ENCODE results near the gene WFDC10B.
"Not testable (repeated sequence)": the region's sequence is repeated elsewhere in the genome, so short reads cannot be mapped to it uniquely, and the experiment has no call there.

WFDC10B gene

GRCh38 chr20:45704969-45705637 lies at the start of gene WFDC10B:
WFDC10B (minus strand) TSS chr20:45705019; CDS start chr20:45685992, 19,027 bp downstream.
- peak; percentile 3 for DNase-seq

DNA sequence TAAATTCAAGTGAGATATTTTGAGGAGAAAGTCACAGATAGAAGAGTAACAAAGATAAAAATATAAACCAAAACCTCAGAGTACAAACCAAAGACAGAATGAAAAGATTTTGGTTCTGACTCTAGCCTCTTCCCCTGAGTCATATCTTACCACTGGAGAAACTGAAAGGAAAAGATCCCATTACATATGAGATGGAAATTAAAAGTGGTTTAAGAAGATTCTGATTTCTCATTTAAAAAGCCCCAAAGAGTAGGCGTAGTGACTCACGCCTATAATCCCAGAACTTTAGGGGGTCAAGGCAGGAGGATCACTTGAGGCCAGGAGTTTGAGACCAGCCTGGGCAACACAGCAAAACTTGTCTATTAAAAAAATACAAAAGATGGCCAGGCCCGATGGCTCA lies 47.9 kb upstream of the WFDC10B start:
- no peak for DNase-seq

- no peak for DNase-seq
These were observed 46.9 kb upstream of the WFDC10B start for GRCh38 chr20:45751721-45752120.

GRCh38 chr20:45745015-45745414 lies 40.2 kb upstream of the WFDC10B start:
- no peak for DNase-seq

- DNase-seq: no peak
These were observed 37.8 kb upstream of the WFDC10B start for GRCh38 chr20:45742596-45742995.

DNA sequence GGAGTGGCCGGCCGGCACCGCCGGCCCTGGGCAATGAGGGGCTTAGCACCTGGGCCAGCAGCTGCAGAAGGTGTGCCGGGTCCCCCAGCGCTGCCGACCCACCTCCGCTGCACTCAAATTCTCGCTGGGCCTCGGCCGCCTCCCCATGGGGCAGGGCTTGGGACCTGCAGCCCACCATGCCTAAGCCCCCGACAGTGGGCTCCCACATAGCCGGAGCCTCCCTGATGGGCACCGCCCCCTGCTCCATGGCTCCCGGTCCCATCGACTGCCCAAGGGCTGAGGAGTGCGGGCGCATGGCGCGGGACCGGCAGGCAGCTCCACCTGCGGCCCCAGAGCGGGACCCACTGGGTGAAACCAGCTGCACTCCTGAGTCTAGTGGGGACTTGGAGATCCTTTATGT lies 31.2 kb upstream of the WFDC10B start:
- DNase-seq: no peak

GRCh38 chr20:45735552-45735951 lies 30.7 kb upstream of the WFDC10B start:
- DNase-seq: no peak

DNA sequence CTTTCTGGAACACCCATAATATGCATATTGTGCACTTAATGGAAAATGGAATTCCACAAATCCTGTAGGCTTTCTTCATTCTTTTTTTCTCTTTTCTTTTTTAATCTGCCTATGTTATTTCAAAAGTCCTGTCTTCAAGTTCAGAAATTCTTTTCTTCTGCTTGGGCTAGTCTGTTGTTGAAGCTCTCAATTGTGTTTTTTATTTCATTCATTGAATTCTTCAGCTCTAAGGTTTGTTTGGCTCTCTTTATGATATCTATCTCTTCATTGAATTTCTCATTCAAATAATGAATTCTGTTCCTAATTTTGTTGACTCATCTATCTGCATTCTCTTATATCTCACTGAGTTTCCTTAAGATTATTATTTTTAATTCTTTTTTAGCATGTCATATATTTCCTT lies 27.4 kb upstream of the WFDC10B start:
- no peak for DNase-seq

GRCh38 chr20:45727044-45727443 lies 22.2 kb upstream of the WFDC10B start:
- DNase-seq: no peak

- DNase-seq: no peak
These were observed 20.3 kb upstream of the WFDC10B start for GRCh38 chr20:45725134-45725533.

DNA sequence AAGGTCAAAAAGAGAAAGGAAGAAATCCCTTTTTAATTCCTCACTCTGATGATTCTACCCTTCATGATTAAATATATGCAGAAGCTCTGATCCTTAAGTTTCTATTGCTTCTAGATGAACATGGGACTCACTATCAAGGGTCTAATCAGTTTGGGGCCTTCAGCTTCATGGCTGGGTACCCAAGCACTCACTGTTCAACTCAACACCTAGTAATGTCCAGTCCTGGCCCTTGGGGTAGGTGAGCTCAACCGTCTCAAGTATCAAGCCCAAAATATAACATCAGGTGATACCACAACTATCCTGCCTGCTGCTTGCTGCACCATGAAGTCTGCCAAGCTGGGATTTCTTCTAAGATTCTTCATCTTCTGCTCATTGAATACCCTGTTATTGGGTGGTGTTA lies 17.2 kb upstream of the WFDC10B start, which contains the start of gene SPINT4:
Gene SPINT4, plus strand, starts transcription at position 301 of the 400 bp plus-strand sequence. Its CDS starts 21 bp downstream, at position 322.
- no peak for DNase-seq

- DNase-seq: not testable (repeated sequence)
These were observed 11.4 kb upstream of the WFDC10B start for GRCh38 chr20:45716141-45716688.

- DNase-seq: no peak
These were observed 2.9 kb downstream of the WFDC10B start, which contains the start of gene WFDC13 for GRCh38 chr20:45701873-45702272. WFDC13 (plus strand) TSS chr20:45702038; CDS start chr20:45702124, 86 bp downstream.

DNA sequence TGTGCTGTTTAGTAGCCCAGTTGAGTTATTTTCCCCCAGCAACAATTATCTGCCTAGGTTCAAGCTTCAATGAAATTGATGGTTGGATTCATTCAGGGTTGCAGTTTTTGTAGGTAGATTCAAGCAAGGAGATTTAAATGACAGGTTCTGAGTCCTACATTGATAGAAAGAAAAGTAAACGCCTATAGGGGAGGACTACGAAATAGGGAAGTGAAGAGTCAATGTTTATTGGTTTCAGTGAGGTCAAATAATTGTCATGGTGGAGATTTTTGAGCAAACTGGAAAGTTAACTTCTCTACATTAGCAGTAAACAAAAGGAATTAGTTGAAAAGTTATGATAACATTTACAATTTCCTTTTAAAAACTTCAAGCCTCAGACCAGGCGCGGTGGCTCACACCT lies 3.7 kb downstream of the WFDC10B start:
- DNase-seq: no peak

GRCh38 chr20:45695496-45695895 lies 9.3 kb downstream of the WFDC10B start:
- DNase-seq: no peak

GRCh38 chr20:45693346-45693745 lies 11.5 kb downstream of the WFDC10B start:
- not testable (repeated sequence) for DNase-seq

- no peak for DNase-seq
These were observed 18.9 kb downstream of the WFDC10B start for GRCh38 chr20:45685896-45686295.

- DNase-seq: no peak
These were observed 25.2 kb downstream of the WFDC10B start for GRCh38 chr20:45679650-45680049.

GRCh38 chr20:45672765-45673164 lies 32.1 kb downstream of the WFDC10B start:
- no peak for DNase-seq

DNA sequence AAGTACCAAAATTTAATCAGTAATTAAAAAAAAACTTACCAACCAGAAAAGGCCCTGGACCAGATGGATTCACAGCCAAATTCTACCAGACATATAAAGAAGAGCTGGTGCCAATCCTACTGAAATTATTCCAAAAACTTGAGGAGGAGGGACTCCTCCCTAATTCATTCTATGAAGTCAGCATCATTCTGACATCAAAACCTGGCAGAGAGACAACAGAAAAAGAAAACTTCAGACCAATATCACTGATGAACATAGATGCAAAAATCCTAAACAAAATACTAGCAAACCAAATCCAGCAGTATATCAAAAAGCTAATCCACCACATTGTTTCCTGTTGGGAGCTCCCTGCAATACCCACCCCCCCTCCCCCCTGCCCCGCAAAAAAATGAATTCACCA lies 34.7 kb downstream of the WFDC10B start, which contains the start of gene WFDC11:
Gene WFDC11, minus strand, starts transcription at position 101 of the 400 bp plus-strand sequence. CDS start 19,639 bp downstream, outside the sequence.
- no peak for DNase-seq

- not testable (repeated sequence) for DNase-seq
These were observed 47.8 kb downstream of the WFDC10B start for GRCh38 chr20:45657038-45657437.

DNA sequence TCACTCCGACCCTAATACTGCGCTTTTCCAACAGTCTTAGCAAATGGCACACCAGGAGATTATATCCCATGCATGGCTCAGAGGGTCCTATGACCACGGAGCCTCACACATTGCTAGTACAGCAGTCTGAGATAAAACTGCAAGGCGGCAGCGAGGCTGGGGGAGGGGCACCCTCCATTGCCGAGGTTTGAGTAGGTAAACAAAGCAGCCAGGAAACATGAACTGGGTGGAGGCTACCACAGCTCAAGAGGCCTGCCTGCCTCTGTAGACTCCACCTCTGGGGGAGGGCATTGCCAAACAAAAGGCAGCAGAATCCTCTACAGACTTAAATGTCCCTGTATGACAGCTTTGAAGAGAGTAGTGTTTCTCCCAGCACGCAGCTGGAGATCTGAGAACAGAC lies 53.1 kb downstream of the WFDC10B start:
- DNase-seq: not testable (repeated sequence)

GRCh38 chr20:45649312-45649863 lies 55.4 kb downstream of the WFDC10B start:
- DNase-seq: no peak

DNA sequence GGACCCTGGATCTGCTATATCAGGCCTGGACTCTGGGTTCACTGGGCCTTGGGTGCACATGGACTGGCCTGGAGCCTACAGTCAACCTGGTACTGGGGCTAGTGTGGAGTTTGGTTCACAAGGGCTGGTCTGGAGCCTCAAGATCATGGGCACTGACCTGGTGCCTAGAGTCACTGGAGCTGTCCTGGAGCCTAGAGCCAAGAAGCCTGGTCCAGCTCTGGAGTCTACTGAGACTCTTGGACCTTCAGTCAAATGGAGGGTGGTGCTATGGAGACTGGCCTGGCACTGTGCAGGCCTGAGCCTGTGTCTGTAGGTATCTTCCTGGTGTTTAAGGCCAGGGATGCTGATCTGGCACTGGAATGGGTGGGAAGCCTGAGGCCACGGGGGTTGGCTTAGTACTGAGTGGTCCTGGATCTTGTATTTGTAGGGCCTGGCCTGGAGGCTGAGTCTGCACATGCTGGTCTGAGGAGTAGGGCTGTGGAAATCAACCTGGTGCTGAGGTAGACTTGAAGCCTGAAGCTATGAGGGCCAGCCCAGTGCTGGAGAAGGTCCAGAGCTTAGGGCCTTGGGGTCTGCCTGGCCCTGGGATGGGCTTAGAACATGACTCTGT lies 57.3 kb downstream of the WFDC10B start:
- DNase-seq: no peak

All from NCI-H2171 (cell line).